Measurements from ENCODE around the gene YY1.

DNA sequence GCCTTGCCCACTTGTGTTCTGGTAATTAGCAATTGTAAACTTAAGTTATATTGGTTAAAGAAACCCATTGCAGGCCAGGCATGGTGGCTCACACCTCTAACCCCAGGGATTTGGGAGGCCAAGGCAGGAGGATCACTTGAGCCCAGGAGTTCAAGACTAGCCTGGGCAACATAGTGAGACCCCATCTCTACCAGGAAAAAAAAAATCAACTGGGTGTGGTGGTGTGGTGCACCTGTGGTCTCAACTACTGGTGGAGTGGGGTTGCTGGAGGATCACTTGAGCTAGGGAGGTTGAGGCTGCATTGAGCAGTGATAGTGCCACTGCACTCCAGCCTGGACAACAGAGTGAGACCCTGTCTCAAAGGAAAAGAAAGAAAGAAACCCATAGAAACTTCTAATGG lies 13.7 kb downstream of the YY1 start:
- TF ChIP-seq, protein P1, sequence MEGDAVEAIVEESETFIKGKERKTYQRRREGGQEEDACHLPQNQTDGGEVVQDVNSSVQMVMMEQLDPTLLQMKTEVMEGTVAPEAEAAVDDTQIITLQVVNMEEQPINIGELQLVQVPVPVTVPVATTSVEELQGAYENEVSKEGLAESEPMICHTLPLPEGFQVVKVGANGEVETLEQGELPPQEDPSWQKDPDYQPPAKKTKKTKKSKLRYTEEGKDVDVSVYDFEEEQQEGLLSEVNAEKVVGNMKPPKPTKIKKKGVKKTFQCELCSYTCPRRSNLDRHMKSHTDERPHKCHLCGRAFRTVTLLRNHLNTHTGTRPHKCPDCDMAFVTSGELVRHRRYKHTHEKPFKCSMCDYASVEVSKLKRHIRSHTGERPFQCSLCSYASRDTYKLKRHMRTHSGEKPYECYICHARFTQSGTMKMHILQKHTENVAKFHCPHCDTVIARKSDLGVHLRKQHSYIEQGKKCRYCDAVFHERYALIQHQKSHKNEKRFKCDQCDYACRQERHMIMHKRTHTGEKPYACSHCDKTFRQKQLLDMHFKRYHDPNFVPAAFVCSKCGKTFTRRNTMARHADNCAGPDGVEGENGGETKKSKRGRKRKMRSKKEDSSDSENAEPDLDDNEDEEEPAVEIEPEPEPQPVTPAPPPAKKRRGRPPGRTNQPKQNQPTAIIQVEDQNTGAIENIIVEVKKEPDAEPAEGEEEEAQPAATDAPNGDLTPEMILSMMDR (IDR thresholded peaks at IDR 0.05), result no peak
- TF ChIP-seq POLR2AphosphoS5 (IDR thresholded peaks at IDR 0.05), result no peak
